Skeletal muscle satellite cell (primary cell): Measurements from ENCODE around the gene TRAF7.

Source experiments
- H3K27me3 ChIP-seq: 2 replicates; pipeline ENCODE4 v1.7.0; 2013; ENCODE audit warnings: low read length; ENCODE audit not compliant: control insufficient read depth, insufficient read depth
- H3K36me3 ChIP-seq: 2 replicates; pipeline ENCODE4 v1.7.0; 2013; ENCODE audit warnings: mild to moderate bottlenecking, control low read depth, low read length; ENCODE audit not compliant: insufficient read depth
- H3K4me1 ChIP-seq: 2 replicates; pipeline ENCODE4 v1.7.0; 2013; ENCODE audit warnings: low read length; ENCODE audit not compliant: control insufficient read depth, insufficient read depth
- H3K4me2 ChIP-seq: 2 replicates; pipeline ENCODE4 v1.7.0; 2013; ENCODE audit warnings: mild to moderate bottlenecking, low read length
- H3K4me3 ChIP-seq: 2 replicates; pipeline ENCODE4 v1.7.0; 2013; ENCODE audit warnings: low read length
- H3K9ac ChIP-seq: 2 replicates; pipeline ENCODE4 v1.7.0; 2013; ENCODE audit warnings: mild to moderate bottlenecking, low read depth, low read length, moderate library complexity
- H3K9me3 ChIP-seq: replicated peaks from 2 replicates; pipeline ENCODE4 v1.7.0; 2013; ENCODE audit warnings: mild to moderate bottlenecking, control low read depth, low read length

The TRAF7 gene

GRCh38 chr16:2151188-2152091, 4.1 kb upstream of the TRAF7 start:
- peak overlapping the region; percentile 43 for H3K9ac ChIP-seq
- no peaks in the 10 kb centered on the region for H3K27me3 ChIP-seq
- peaks cover 36% of the 10 kb centered on the region for H3K36me3 ChIP-seq
- peaks cover 48% of the 10 kb centered on the region for H3K4me1 ChIP-seq
- H3K9me3 ChIP-seq: no peaks in the 10 kb centered on the region
- peak overlapping the region; percentile 45 for H3K4me2 ChIP-seq
- no peak overlapping the region for H3K4me3 ChIP-seq

- peak overlapping the region; percentile 99 for H3K4me2 ChIP-seq
- peak overlapping the region; percentile 92 for H3K4me3 ChIP-seq
- H3K9me3 ChIP-seq: no peaks in the 10 kb centered on the region
- H3K36me3 ChIP-seq: peaks cover 36% of the 10 kb centered on the region
- no peaks in the 10 kb centered on the region for H3K27me3 ChIP-seq
- peak overlapping the region; percentile 96 for H3K9ac ChIP-seq
- peaks cover 59% of the 10 kb centered on the region for H3K4me1 ChIP-seq
Measured at GRCh38 chr16:2152695-2153506, 2.7 kb upstream of the TRAF7 start.

GRCh38 chr16:2154533-2155090, 970 bp upstream of the TRAF7 start:
- peaks cover 60% of the 10 kb centered on the region for H3K4me1 ChIP-seq
- no peaks in the 10 kb centered on the region for H3K9me3 ChIP-seq
- peak overlapping the region; percentile 96 for H3K9ac ChIP-seq
- peak overlapping the region; percentile 92 for H3K4me3 ChIP-seq
- no peaks in the 10 kb centered on the region for H3K27me3 ChIP-seq
- H3K36me3 ChIP-seq: peaks cover 42% of the 10 kb centered on the region
- H3K4me2 ChIP-seq: peak overlapping the region; percentile 99

- Histone ChIP-seq H3K4me3 (peak overlapping the region; percentile 75), H3K4me2 (peak overlapping the region; percentile 86), H3K9me3 (no peaks in the 10 kb centered on the region), H3K4me1 (peaks cover 68% of the 10 kb centered on the region), H3K9ac (peak overlapping the region; percentile 84), H3K27me3 (no peaks in the 10 kb centered on the region), H3K36me3 (peaks cover 40% of the 10 kb centered on the region)
Measured at GRCh38 chr16:2155977-2156848, 631 bp downstream of the TRAF7 start.

GRCh38 chr16:2156849-2157224, 1.3 kb downstream of the TRAF7 start:
- no peaks in the 10 kb centered on the region for H3K27me3 ChIP-seq
- peak overlapping the region; percentile 84 for H3K9ac ChIP-seq
- H3K9me3 ChIP-seq: no peaks in the 10 kb centered on the region
- H3K4me2 ChIP-seq: peak overlapping the region; percentile 86
- H3K4me1 ChIP-seq: peaks cover 68% of the 10 kb centered on the region
- H3K4me3 ChIP-seq: peak overlapping the region; percentile 75
- peaks cover 34% of the 10 kb centered on the region for H3K36me3 ChIP-seq

- no peaks in the 10 kb centered on the region for H3K27me3 ChIP-seq
- peak overlapping the region; percentile 86 for H3K4me2 ChIP-seq
- peak overlapping the region; percentile 75 for H3K4me3 ChIP-seq
- peak overlapping the region; percentile 84 for H3K9ac ChIP-seq
- no peaks in the 10 kb centered on the region for H3K9me3 ChIP-seq
- peaks cover 29% of the 10 kb centered on the region for H3K36me3 ChIP-seq
- H3K4me1 ChIP-seq: peaks cover 64% of the 10 kb centered on the region
Measured at GRCh38 chr16:2157480-2158261, 2.1 kb downstream of the TRAF7 start.

- Histone ChIP-seq H3K9me3 (no peaks in the 10 kb centered on the region), H3K4me2 (peak overlapping the region; percentile 86), H3K27me3 (no peaks in the 10 kb centered on the region), H3K9ac (peak overlapping the region; percentile 84), H3K36me3 (peaks cover 23% of the 10 kb centered on the region), H3K4me3 (peak overlapping the region; percentile 75), H3K4me1 (peaks cover 63% of the 10 kb centered on the region)
Measured at GRCh38 chr16:2158262-2158638, 2.7 kb downstream of the TRAF7 start.

- peak overlapping the region; percentile 86 for H3K4me2 ChIP-seq
- peaks cover 19% of the 10 kb centered on the region for H3K36me3 ChIP-seq
- peak overlapping the region; percentile 53 for H3K4me3 ChIP-seq
- no peaks in the 10 kb centered on the region for H3K27me3 ChIP-seq
- no peaks in the 10 kb centered on the region for H3K9me3 ChIP-seq
- peaks cover 59% of the 10 kb centered on the region for H3K4me1 ChIP-seq
- peak overlapping the region; percentile 84 for H3K9ac ChIP-seq
Measured at GRCh38 chr16:2159175-2159838, 3.7 kb downstream of the TRAF7 start.

- H3K36me3 ChIP-seq: peaks cover 15% of the 10 kb centered on the region
- H3K4me1 ChIP-seq: peaks cover 59% of the 10 kb centered on the region
- peak overlapping the region; percentile 42 for H3K4me3 ChIP-seq
- H3K27me3 ChIP-seq: no peaks in the 10 kb centered on the region
- no peaks in the 10 kb centered on the region for H3K9me3 ChIP-seq
- H3K9ac ChIP-seq: peak overlapping the region; percentile 25
- H3K4me2 ChIP-seq: peak overlapping the region; percentile 65
Measured at GRCh38 chr16:2160915-2161551, 5.5 kb downstream of the TRAF7 start.
